Muscle layer of duodenum (tissue), 2 donors: ENCODE results near the gene SLC7A6OS.
A peak's percentile ranks its signal among the peaks of the same experiment; 100 is the strongest.

Experiments used
- H3K27ac ChIP-seq: one replicate; pipeline ENCODE4 v1.7.0; 2013; ENCODE audit warnings: mild to moderate bottlenecking, low read length
- H3K27me3 ChIP-seq: one replicate; pipeline ENCODE4 v1.7.0; 2013; ENCODE audit warnings: low read depth, mild to moderate bottlenecking, control low read depth, low read length
- H3K36me3 ChIP-seq, 2 donors: one replicate each; pipeline ENCODE4 v1.7.0; 2013; ENCODE audit warnings: low read length in 2 of 2, control low read depth in 1 of 2, mild to moderate bottlenecking in 1 of 2; ENCODE audit not compliant: insufficient read depth in 2 of 2, control insufficient read depth in 1 of 2
- H3K4me1 ChIP-seq, 2 donors: one replicate each; pipeline ENCODE4 v1.7.0; 2013; ENCODE audit warnings: low read length in 2 of 2, mild to moderate bottlenecking in 2 of 2, control low read depth in 1 of 2, moderate library complexity in 1 of 2; ENCODE audit not compliant: insufficient read depth in 2 of 2, control insufficient read depth in 1 of 2
- H3K4me3 ChIP-seq, 2 donors: one replicate each; pipeline ENCODE4 v1.7.0; 2013; ENCODE audit warnings: low read length in 2 of 2, low read depth in 1 of 2, mild to moderate bottlenecking in 1 of 2
- H3K9me3 ChIP-seq, 2 donors: one replicate each; pipeline ENCODE4 v1.7.0; 2013; ENCODE audit warnings: low read length in 2 of 2, control low read depth in 1 of 2, mild to moderate bottlenecking in 1 of 2; ENCODE audit not compliant: control insufficient read depth in 1 of 2
- donor health status: healthy.

Gene SLC7A6OS

GRCh38 chr16:68259007-68259825 lies 51.5 kb downstream of the SLC7A6OS start:
- H3K4me1 ChIP-seq, result peaks cover 0 to 13% of the 10 kb centered on the region in 2 donors
- peaks cover 19 to 40% of the 10 kb centered on the region in 2 donors for H3K36me3 ChIP-seq
- no peak overlapping the region for H3K4me3 ChIP-seq
- no peaks in the 10 kb centered on the region for H3K27me3 ChIP-seq
- no peak overlapping the region for H3K27ac ChIP-seq
- no peaks in the 10 kb centered on the region for H3K9me3 ChIP-seq

GRCh38 chr16:68257906-68258800 lies 52.6 kb downstream of the SLC7A6OS start:
- H3K36me3 ChIP-seq, result peaks cover 19 to 49% of the 10 kb centered on the region in 2 donors

GRCh38 chr16:68257251-68257905 lies 53.4 kb downstream of the SLC7A6OS start:
- H3K4me3 ChIP-seq, result no peak overlapping the region
- H3K4me1 ChIP-seq, result peaks cover 0 to 8% of the 10 kb centered on the region in 2 donors
- no peaks in the 10 kb centered on the region for H3K27me3 ChIP-seq
- no peaks in the 10 kb centered on the region for H3K9me3 ChIP-seq
- H3K36me3 ChIP-seq, result peaks cover 19 to 56% of the 10 kb centered on the region in 2 donors
- H3K27ac ChIP-seq, result peak overlapping the region; percentile 43

More at GRCh38 chr16:68257906-68258800, 52.6 kb downstream of the SLC7A6OS start:
- no peaks in the 10 kb centered on the region for H3K9me3 ChIP-seq
- no peak overlapping the region for H3K4me3 ChIP-seq
- peaks cover 0 to 6% of the 10 kb centered on the region in 2 donors for H3K4me1 ChIP-seq
- no peaks in the 10 kb centered on the region for H3K27me3 ChIP-seq
- peak overlapping the region; percentile 43 for H3K27ac ChIP-seq

DNA sequence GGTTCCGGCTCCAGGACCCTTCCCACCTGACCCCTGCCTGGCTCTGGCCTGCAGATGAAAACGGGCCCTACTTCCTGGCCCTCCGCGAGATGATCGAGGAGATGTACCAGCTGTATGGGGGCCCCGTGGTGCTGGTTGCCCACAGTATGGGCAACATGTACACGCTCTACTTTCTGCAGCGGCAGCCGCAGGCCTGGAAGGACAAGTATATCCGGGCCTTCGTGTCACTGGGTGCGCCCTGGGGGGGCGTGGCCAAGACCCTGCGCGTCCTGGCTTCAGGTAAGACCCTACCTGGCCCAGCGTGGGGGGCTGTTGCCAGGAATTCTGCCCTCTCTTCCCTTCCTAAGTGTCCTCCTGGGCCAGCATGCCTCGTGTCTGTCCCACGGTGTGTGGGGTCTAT lies 55.0 kb downstream of the SLC7A6OS start:
- Histone ChIP-seq H3K4me3 (no peak overlapping the region), H3K9me3 (no peaks in the 10 kb centered on the region), H3K4me1 (peaks cover 0 to 9% of the 10 kb centered on the region in 2 donors), H3K27ac (no peak overlapping the region), H3K36me3 (peaks cover 23 to 64% of the 10 kb centered on the region in 2 donors), H3K27me3 (no peaks in the 10 kb centered on the region)

- Histone ChIP-seq H3K9me3 (no peaks in the 10 kb centered on the region), H3K4me3 (no peak overlapping the region), H3K36me3 (peaks cover 13 to 54% of the 10 kb centered on the region in 2 donors), H3K27ac (no peak overlapping the region), H3K27me3 (no peaks in the 10 kb centered on the region), H3K4me1 (peaks cover 0 to 9% of the 10 kb centered on the region in 2 donors)
These were observed 57.0 kb downstream of the SLC7A6OS start for GRCh38 chr16:68253721-68254120.

DNA sequence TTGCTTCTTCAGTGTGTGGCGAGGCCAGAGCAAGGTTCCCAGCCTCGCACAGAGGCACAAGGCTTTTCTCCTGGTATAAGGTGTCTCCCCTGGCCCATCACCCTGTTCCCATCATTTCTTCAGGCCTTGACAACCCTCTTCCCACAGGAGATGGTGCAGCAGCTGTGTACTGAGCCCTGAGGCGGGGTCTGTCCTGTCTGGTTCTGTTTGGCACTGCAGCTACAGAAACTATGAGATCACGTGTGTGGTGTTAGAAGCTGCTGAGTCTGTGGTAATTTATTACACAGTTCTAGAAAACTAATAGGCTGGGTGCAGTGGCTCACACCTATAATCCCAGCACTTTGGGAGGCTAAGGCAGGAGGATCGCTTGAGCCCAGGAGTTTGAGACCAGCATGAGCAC lies 58.4 kb downstream of the SLC7A6OS start:
- Histone ChIP-seq H3K27me3 (no peaks in the 10 kb centered on the region), H3K4me1 (peaks cover 0 to 14% of the 10 kb centered on the region in 2 donors), H3K36me3 (peaks cover 13 to 46% of the 10 kb centered on the region in 2 donors), H3K9me3 (no peaks in the 10 kb centered on the region), H3K4me3 (no peak overlapping the region), H3K27ac (peak overlapping the region; percentile 33)

- Histone ChIP-seq H3K4me3 (no peak overlapping the region), H3K27me3 (no peaks in the 10 kb centered on the region), H3K4me1 (peaks cover 2 to 19% of the 10 kb centered on the region in 2 donors), H3K27ac (peak overlapping the region; percentile 33), H3K9me3 (no peaks in the 10 kb centered on the region), H3K36me3 (peaks cover 13 to 46% of the 10 kb centered on the region in 2 donors)
These were observed 58.9 kb downstream of the SLC7A6OS start for GRCh38 chr16:68251832-68252231.

DNA sequence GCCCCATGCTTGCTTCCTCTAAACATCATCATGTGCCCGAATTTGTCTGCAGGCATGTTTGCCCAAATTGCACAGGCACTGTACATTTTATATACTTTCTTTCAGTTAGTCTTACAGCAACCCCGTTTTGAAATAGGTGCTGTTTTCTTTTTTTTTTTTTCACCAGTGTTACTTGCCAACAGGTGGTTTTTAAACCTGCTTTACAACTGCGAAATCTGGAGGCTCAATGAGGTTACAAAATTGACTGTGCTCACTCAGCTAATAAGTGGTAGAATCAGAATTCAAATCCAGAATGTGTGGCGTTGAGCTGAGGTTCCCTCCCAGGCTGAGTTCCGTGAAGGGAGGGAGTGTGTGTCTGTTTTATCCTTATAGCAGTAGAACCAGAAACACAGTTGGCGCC lies 59.8 kb downstream of the SLC7A6OS start:
- no peak overlapping the region for H3K27ac ChIP-seq
- H3K4me1 ChIP-seq, result peaks cover 11 to 28% of the 10 kb centered on the region in 2 donors
- no peaks in the 10 kb centered on the region for H3K27me3 ChIP-seq
- H3K36me3 ChIP-seq, result peaks cover 13 to 44% of the 10 kb centered on the region in 2 donors
- H3K9me3 ChIP-seq, result no peaks in the 10 kb centered on the region
- H3K4me3 ChIP-seq, result no peak overlapping the region

- Histone ChIP-seq H3K4me1 (peaks cover 13 to 36% of the 10 kb centered on the region in 2 donors), H3K4me3 (no peak overlapping the region), H3K36me3 (peaks cover 4 to 32% of the 10 kb centered on the region in 2 donors), H3K27me3 (no peaks in the 10 kb centered on the region), H3K9me3 (no peaks in the 10 kb centered on the region), H3K27ac (no peak overlapping the region)
These were observed 61.4 kb downstream of the SLC7A6OS start for GRCh38 chr16:68249371-68249770.
